Motor neuron (in vitro differentiated cells): ENCODE results near the gene CH25H. TPM values are rescaled to one million over a fixed set of nuclear protein-coding genes. Genes with fewer than 3 reads are reported as not detected.
A peak's percentile ranks its signal among the peaks of the same experiment; 100 is the strongest.

Experiments
- ATAC-seq, 8 experiments: fragments of 200-7000 bp; cut with Tn5 transposase; replicated peaks in 6 of 8; 2 replicates each; pipeline ENCODE4 v1.8.0; 2021; ENCODE audit warnings: mild to moderate bottlenecking in 8 of 8, moderate library complexity in 8 of 8
- H3K27ac ChIP-seq, 2 donors: fragments of 250-450 bp; sonication (Bioruptor Pico); 2 replicates each; pipeline ENCODE4 v1.9.0; 2021; ENCODE audit warnings: antibody characterized with exemption in 2 of 2, mild to moderate bottlenecking in 2 of 2, moderate library complexity in 1 of 2
- H3K4me1 ChIP-seq, 2 donors: fragments of 250-450 bp; sonication (Bioruptor Pico); replicated peaks in 1 of 2; 2 replicates each; pipeline ENCODE4 v1.6.1; 2021; ENCODE audit warnings: antibody characterized with exemption in 2 of 2, mild to moderate bottlenecking in 2 of 2, moderate library complexity in 1 of 2
- H3K4me3 ChIP-seq, 5 donors: fragments of 250-450 bp; sonication (Bioruptor Pico); 2 replicates each; pipeline ENCODE4 v1.9.0; 2021; ENCODE audit warnings: antibody characterized with exemption in 5 of 5, mild to moderate bottlenecking in 5 of 5, moderate library complexity in 4 of 5
- WGBS, 10 experiments: fragments of 450-650 bp; shearing (Covaris generic); methylation state at CpG; one replicate each; pipeline ENCODE4 v1.0.0; 2022; 5-methylcytosine and 5-hydroxymethylcytosine counted together
- in situ Hi-C, 9 experiments: fragments of 400-800 bp; cut with MboI; loops; one replicate each; pipeline ENCODE4 v1.15.0; 2021; ENCODE audit warnings: low sequenced_read_pairs in 9 of 9, low pct_unique_long_range_greater_than_20kb in 2 of 9; ENCODE audit not compliant: unreplicated experiment in 9 of 9
- total RNA-seq, 8 experiments: library from RNA; unstranded; fragments of 300-600 nt; gene quantifications; 2 replicates each; pipeline versions ENCODE4 v1.2.3 to v1.2.4, GENCODE V29; 2022

The CH25H gene
- total RNA-seq, 8 experiments from 2014 or later, result 0.17 to 7.1 (median 1.4) TPM

- Histone ChIP-seq H3K4me3 (no peak overlapping the region), H3K4me1 (peaks cover 0 to 6% of the 10 kb centered on the region in 2 donors), H3K27ac (no peak overlapping the region)
- in situ Hi-C loops, result loop anchor here in 1 of 9 experiments (25.0 kb wide), 1 partner anchor 404 kb away; no protein-coding TSS in a partner anchor
- 40 to 97% (median 83%) methylated on average over 1 to 3 of the region's 3 CpGs; no CpG with 5 or more reads in 3 of the 10 experiments for WGBS, 10 experiments
- peak in 3 of 8 experiments; percentile 88 to 92 (median 91) for ATAC-seq
These were observed 34.6 kb upstream of the CH25H start for GRCh38 chr10:89241486-89242344.

DNA sequence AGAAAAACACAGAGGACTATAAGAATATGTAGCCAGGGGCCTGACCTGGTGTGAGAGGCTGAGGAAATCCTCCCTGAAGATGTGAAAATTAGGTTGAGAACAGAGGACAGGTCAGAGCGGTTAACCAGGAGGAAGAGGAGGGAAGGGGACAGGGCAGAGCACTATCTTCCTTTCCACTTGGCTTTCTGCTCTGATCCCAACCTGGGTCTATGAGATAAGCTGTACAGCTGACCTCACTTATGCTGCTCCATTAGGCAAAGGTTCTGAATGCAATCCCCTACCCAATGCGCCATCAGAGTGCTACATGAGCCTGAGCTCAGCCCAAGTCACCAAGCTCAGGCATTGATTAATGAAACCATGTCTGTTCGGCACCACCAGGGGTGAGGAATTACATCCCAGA, 33.9 kb upstream of the CH25H start:
- in situ Hi-C loops, result loop anchor here in 1 of 9 experiments (25.0 kb wide), 1 partner anchor 404 kb away; no protein-coding TSS in a partner anchor
- Histone ChIP-seq H3K27ac (no peak overlapping the region), H3K4me3 (no peak overlapping the region), H3K4me1 (peaks cover 0 to 6% of the 10 kb centered on the region in 2 donors)
- WGBS, 10 experiments, result 74 to 100% (median 91%) methylated on average over 1 to 3 of the region's 3 CpGs; no CpG with 5 or more reads in 2 of the 10 experiments
- ATAC-seq, result no peak

DNA sequence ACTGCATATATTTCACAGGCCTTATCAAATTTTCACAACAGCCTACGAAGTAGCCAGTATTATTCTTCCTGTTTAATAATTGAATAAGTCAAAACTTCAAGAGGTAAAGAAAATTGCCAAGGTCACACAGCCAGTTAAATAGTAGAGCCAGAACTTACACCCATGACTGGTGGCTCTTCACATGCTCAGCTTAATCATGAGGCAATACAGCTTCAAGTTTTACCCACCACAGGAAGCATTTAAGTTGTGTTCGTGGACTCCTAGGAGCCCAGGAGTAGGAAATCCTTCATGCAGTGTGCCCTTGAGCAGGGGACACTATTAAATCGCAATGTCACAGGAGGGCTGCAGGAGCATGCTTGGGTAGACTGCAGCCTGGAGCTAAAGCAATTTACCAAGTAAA, 33.4 kb upstream of the CH25H start:
- no peak overlapping the region for H3K27ac ChIP-seq
- 23 to 100% (median 43%) methylated on average over 1 to 3 of the region's 3 CpGs; no CpG with 5 or more reads in 2 of the 10 experiments for WGBS, 10 experiments
- no peak for ATAC-seq

GRCh38 chr10:89238956-89239644, 32.0 kb upstream of the CH25H start:
- in situ Hi-C loops, result loop anchor here in 1 of 9 experiments (25.0 kb wide), 1 partner anchor 402 kb away; no protein-coding TSS in a partner anchor
- no peak for ATAC-seq
- WGBS, 10 experiments, result 17 to 100% (median 92%) methylated on average over 1 to 4 of the region's 5 CpGs; no CpG with 5 or more reads in 2 of the 10 experiments
- Histone ChIP-seq H3K4me3 (no peak overlapping the region), H3K27ac (no peak overlapping the region), H3K4me1 (peaks cover 0 to 6% of the 10 kb centered on the region in 2 donors)

More for the DNA sequence above, 33.4 kb upstream of the CH25H start:
- in situ Hi-C loops, result loop anchor here in 1 of 9 experiments (25.0 kb wide), 1 partner anchor 403 kb away; no protein-coding TSS in a partner anchor
- H3K4me3 ChIP-seq, result no peak overlapping the region
- H3K4me1 ChIP-seq, result peaks cover 0 to 6% of the 10 kb centered on the region in 2 donors

- H3K27ac ChIP-seq, result no peak overlapping the region
- in situ Hi-C loops, result loop anchor here in 1 of 9 experiments (25.0 kb wide), 1 partner anchor 401 kb away; no protein-coding TSS in a partner anchor
- H3K4me3 ChIP-seq, result no peak overlapping the region
- no peak for ATAC-seq
- peaks cover 0 to 4% of the 10 kb centered on the region in 2 donors for H3K4me1 ChIP-seq
These were observed 30.7 kb upstream of the CH25H start for GRCh38 chr10:89237849-89238248.

- Histone ChIP-seq H3K4me1 (no peaks in the 10 kb centered on the region), H3K27ac (no peak overlapping the region), H3K4me3 (no peak overlapping the region)
- no peak for ATAC-seq
- 24 to 100% (median 87%) methylated on average over 2 to 4 of the region's 4 CpGs for WGBS, 10 experiments
- in situ Hi-C loops, result loop anchor here in 1 of 9 experiments (25.0 kb wide), 1 partner anchor 399 kb away; no protein-coding TSS in a partner anchor
These were observed 29.2 kb upstream of the CH25H start for GRCh38 chr10:89236226-89236797.

GRCh38 chr10:89235073-89235798, 28.1 kb upstream of the CH25H start:
- H3K27ac ChIP-seq, result no peak overlapping the region
- no peaks in the 10 kb centered on the region for H3K4me1 ChIP-seq
- no peak overlapping the region for H3K4me3 ChIP-seq
- in situ Hi-C loops, result loop anchor here in 1 of 9 experiments (25.0 kb wide), 1 partner anchor 398 kb away; no protein-coding TSS in a partner anchor
- peak in 2 of 8 experiments; percentile 53 to 67 for ATAC-seq
- WGBS, 10 experiments, result 40 to 100% (median 80%) methylated on average over 1 to 10 of the region's 12 CpGs; no CpG with 5 or more reads in 1 of the 10 experiments

DNA sequence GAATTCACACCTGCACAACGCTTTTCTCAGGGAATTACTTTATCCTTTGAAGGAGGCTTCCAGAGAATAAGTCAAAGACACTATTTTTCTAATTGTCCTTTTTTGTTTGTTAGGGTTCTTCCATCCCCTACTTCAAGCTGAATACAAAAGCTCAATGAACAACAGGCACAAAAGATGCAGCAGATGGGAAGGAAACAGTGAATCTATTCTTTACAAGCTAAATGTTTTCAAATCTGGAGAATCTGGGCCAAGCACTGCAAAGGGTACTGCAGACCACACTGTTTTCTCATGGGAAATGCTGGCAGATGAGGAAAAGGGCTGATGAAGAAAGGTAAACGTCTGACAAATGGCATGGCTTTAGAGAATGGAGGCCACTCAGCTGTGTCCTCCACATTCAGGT, 25.9 kb upstream of the CH25H start:
- WGBS, 10 experiments, result 20 to 100% (median 85%) methylated on average over 1 to 2 of the region's 2 CpGs
- no peak overlapping the region for H3K4me3 ChIP-seq
- no peak overlapping the region for H3K27ac ChIP-seq
- in situ Hi-C loops, result loop anchor here in 1 of 9 experiments (25.0 kb wide), 1 partner anchor 396 kb away; no protein-coding TSS in a partner anchor
- ATAC-seq, result no peak
- no peaks in the 10 kb centered on the region for H3K4me1 ChIP-seq

GRCh38 chr10:89228962-89229361, 21.8 kb upstream of the CH25H start:
- Histone ChIP-seq H3K27ac (no peak overlapping the region), H3K4me1 (no peaks in the 10 kb centered on the region), H3K4me3 (no peak overlapping the region)
- in situ Hi-C loops, result loop anchor here in 1 of 9 experiments (25.0 kb wide), 1 partner anchor 392 kb away; no protein-coding TSS in a partner anchor
- ATAC-seq, result no peak

GRCh38 chr10:89228146-89228545, 21.0 kb upstream of the CH25H start:
- WGBS, 10 experiments, result 80 to 100% (median 100%) methylated on average over 1 to 3 of the region's 3 CpGs; no CpG with 5 or more reads in 1 of the 10 experiments
- ATAC-seq, result no peak
- no peaks in the 10 kb centered on the region for H3K4me1 ChIP-seq
- no peak overlapping the region for H3K4me3 ChIP-seq
- no peak overlapping the region for H3K27ac ChIP-seq
- in situ Hi-C loops, result loop anchor here in 1 of 9 experiments (25.0 kb wide), 1 partner anchor 391 kb away; no protein-coding TSS in a partner anchor

- Histone ChIP-seq H3K4me1 (no peaks in the 10 kb centered on the region), H3K4me3 (no peak overlapping the region), H3K27ac (no peak overlapping the region)
- in situ Hi-C loops, result loop anchor here in 1 of 9 experiments (25.0 kb wide), 1 partner anchor 390 kb away; no protein-coding TSS in a partner anchor
- peak in 1 of 8 experiments; percentile 23 for ATAC-seq
- WGBS, 10 experiments, result 83 to 100% (median 100%) methylated on average over 1 of the region's 1 CpG; no CpG with 5 or more reads in 3 of the 10 experiments
These were observed 19.8 kb upstream of the CH25H start for GRCh38 chr10:89226891-89227290.
